Measurements from ENCODE around the gene MLLT10. TPM values are rescaled to one million over a fixed set of nuclear protein-coding genes. Genes with fewer than 3 reads are reported as not detected.

MLLT10 gene
- total RNA-seq, 1 experiment from 2014 or later = 48.4 TPM

DNA sequence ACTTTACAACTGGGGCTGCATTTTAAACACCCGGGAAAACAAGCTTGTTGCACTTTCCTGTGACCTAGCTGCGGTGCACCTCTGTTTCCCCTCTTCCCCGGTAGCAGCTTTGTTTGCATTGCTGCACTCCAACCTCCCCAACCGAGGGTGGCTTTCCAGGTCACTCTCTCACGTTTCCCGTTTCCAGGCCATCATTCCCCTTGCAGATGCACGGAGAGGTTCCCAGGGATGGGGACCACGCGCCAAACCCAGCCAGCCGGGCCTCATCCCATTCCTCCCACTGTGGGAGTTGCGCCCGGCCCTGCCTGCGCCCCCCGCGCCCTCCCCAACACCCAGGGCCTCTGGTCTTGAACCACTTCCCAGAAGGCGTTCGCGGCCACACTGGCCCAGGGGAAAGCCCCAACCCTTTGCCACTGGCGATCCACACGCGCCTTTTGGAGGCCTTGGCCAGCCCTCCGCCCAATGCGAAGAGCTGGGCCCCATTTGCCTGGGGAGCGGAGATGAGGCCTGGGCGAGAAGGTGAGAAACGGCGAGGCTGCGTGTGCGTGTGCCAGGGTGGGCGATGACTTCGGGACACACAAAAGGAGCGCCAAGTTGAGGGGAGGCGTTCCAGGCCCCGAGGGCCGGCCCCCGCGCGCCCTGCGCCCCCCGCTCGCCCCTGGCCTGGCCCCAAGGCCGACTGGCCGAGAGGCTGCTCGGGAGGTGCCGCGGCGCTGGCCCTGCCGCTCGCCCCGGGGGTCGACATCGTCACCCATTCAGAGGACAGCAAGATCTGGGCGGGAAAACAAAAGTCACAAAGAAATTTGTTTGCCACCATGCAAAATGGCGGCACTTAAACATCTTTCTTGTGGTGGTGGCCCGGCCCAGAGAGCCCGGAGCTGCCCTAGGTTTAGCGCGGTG is 24.4 kb upstream of the MLLT10 start:
- Histone ChIP-seq H3K79me2 (ENCODE audit: low read depth) (no peaks in the 10 kb centered on the region), H3K27ac (no peak overlapping the region), H3K36me3 (ENCODE audit: low read depth) (no peaks in the 10 kb centered on the region), H3K9me2 (ENCODE audit: insufficient read depth) (no peaks in the 10 kb centered on the region), H3K9me3 (ENCODE audit: insufficient read depth, low read depth) (no peaks in the 10 kb centered on the region), H2AFZ (no peak overlapping the region), H4K20me1 (ENCODE audit: insufficient read depth) (no peaks in the 10 kb centered on the region), H3K27me3 (ENCODE audit: insufficient read depth, low read depth) (no peaks in the 10 kb centered on the region), H3F3A (ENCODE audit: insufficient read depth, low read depth) (no peaks in the 10 kb centered on the region), H3K4me1 (replicated peaks; ENCODE audit: insufficient read depth) (peaks cover 6% of the 10 kb centered on the region; the same call in 1 of the 2 replicates), H3K4me2 (no peak overlapping the region), H3K4me3 (no peak overlapping the region)
- DNase-seq = no peak
- ChIA-PET POLR2A (ENCODE audit: unreplicated experiment) (no interaction called here), CTCF (no interaction called here)
- TF ChIP-seq, protein P1, sequence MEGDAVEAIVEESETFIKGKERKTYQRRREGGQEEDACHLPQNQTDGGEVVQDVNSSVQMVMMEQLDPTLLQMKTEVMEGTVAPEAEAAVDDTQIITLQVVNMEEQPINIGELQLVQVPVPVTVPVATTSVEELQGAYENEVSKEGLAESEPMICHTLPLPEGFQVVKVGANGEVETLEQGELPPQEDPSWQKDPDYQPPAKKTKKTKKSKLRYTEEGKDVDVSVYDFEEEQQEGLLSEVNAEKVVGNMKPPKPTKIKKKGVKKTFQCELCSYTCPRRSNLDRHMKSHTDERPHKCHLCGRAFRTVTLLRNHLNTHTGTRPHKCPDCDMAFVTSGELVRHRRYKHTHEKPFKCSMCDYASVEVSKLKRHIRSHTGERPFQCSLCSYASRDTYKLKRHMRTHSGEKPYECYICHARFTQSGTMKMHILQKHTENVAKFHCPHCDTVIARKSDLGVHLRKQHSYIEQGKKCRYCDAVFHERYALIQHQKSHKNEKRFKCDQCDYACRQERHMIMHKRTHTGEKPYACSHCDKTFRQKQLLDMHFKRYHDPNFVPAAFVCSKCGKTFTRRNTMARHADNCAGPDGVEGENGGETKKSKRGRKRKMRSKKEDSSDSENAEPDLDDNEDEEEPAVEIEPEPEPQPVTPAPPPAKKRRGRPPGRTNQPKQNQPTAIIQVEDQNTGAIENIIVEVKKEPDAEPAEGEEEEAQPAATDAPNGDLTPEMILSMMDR (conservative IDR thresholded peaks at IDR 0.05) = no peak
- no peak for TF ChIP-seq EZH2 (IDR thresholded peaks at IDR 0.05; ENCODE audit: low read depth)
- intact Hi-C loops (cut with micrococcal nuclease; ENCODE audit: unreplicated experiment) = loop anchor here (10.0 kb wide), 1 partner anchor 1925 kb away; the partner anchor contains the start of gene OTUD1
- BruUV-seq (replicated peaks) = no TSS peak

DNA sequence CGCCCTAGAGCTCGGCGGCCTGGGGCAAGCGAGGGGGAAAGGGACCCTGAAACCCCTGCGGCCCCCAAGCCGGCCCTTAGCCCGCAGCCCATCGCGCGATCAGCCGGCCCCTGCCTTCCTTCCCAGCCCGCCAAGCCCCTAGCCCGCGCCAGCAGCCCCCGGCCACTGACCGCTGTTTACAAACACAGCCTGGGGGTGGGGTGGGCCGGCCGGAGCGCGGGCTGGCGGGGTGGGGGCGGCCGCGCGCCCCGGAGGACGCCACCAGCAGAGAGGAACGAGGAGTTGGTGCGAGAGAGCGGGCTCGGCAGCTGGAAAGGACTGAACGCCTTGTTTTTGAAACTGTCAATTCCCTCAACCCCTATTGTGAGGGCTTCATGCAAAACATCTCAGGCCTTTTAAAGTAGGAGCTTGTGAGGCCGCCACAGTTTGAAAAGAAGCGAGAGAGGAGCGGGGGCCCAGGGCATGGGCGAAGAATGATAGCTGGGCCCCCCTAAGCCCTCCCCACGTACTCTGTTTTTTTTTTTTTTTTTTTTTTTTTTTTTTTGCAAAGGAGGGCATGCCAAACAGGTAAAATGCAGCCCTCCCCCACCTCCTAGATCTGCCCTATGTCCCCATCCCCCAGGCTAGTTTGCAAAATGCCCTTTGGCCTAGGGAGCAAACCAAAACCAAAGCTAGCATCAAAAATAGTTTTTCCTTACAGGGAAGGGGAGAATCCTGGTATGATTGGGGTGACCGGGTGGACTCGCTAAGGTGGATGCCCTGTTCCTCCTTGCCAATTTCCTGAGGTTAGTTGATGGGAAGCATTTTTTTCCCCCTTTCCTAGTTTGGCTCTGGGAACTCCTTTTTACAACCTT is 23.6 kb upstream of the MLLT10 start:
- H3K9me2 ChIP-seq (ENCODE audit: insufficient read depth) = no peaks in the 10 kb centered on the region
- H3K4me1 ChIP-seq (replicated peaks; ENCODE audit: insufficient read depth) = peaks cover 7% of the 10 kb centered on the region; the same call in 1 of the 2 replicates
- H3F3A ChIP-seq (ENCODE audit: insufficient read depth, low read depth) = no peaks in the 10 kb centered on the region
- no peak overlapping the region for H3K4me2 ChIP-seq
- no peak for DNase-seq
- no peaks in the 10 kb centered on the region for H3K79me2 ChIP-seq (ENCODE audit: low read depth)
- no peaks in the 10 kb centered on the region for H3K27me3 ChIP-seq (ENCODE audit: insufficient read depth, low read depth)
- no peaks in the 10 kb centered on the region for H4K20me1 ChIP-seq (ENCODE audit: insufficient read depth)
- no TSS peak for BruUV-seq (replicated peaks)
- no peak overlapping the region for H2AFZ ChIP-seq
- no peak overlapping the region for H3K4me3 ChIP-seq
- TF ChIP-seq, protein P1 (conservative IDR thresholded peaks at IDR 0.05) = no peak
- TF ChIP-seq EZH2 (IDR thresholded peaks at IDR 0.05; ENCODE audit: low read depth) = no peak
- H3K36me3 ChIP-seq (ENCODE audit: low read depth) = no peaks in the 10 kb centered on the region
- ChIA-PET POLR2A (ENCODE audit: unreplicated experiment) (no interaction called here), CTCF (no interaction called here)
- H3K27ac ChIP-seq = no peak overlapping the region
- no peaks in the 10 kb centered on the region for H3K9me3 ChIP-seq (ENCODE audit: insufficient read depth, low read depth)
- intact Hi-C loops (cut with micrococcal nuclease; ENCODE audit: unreplicated experiment) = loop anchor here (10.0 kb wide), 1 partner anchor 1924 kb away; the partner anchor contains the start of gene OTUD1

- no peaks in the 10 kb centered on the region for H3K9me2 ChIP-seq (ENCODE audit: insufficient read depth)
- no peaks in the 10 kb centered on the region for H3K9me3 ChIP-seq (ENCODE audit: insufficient read depth, low read depth)
- no peaks in the 10 kb centered on the region for H4K20me1 ChIP-seq (ENCODE audit: insufficient read depth)
- no TSS peak for BruUV-seq (replicated peaks)
- H3K4me1 ChIP-seq (replicated peaks; ENCODE audit: insufficient read depth) = peaks cover 8% of the 10 kb centered on the region
- no peak for DNase-seq
- no peaks in the 10 kb centered on the region for H3K36me3 ChIP-seq (ENCODE audit: low read depth)
- H3F3A ChIP-seq (ENCODE audit: insufficient read depth, low read depth) = no peaks in the 10 kb centered on the region
- POLR2A ChIA-PET (ENCODE audit: unreplicated experiment) = no interaction called here
- no peak for TF ChIP-seq EZH2 (IDR thresholded peaks at IDR 0.05; ENCODE audit: low read depth)
- TF ChIP-seq, protein P1 (conservative IDR thresholded peaks at IDR 0.05) = no peak
- H3K79me2 ChIP-seq (ENCODE audit: low read depth) = no peaks in the 10 kb centered on the region
- no peak overlapping the region for H2AFZ ChIP-seq
- CTCF ChIA-PET = no interaction called here
- no peak overlapping the region for H3K27ac ChIP-seq
- intact Hi-C loops (cut with micrococcal nuclease; ENCODE audit: unreplicated experiment) = loop anchor here (10.0 kb wide), 1 partner anchor 1924 kb away; the partner anchor contains the start of gene OTUD1
- no peak overlapping the region for H3K4me2 ChIP-seq
- no peaks in the 10 kb centered on the region for H3K27me3 ChIP-seq (ENCODE audit: insufficient read depth, low read depth)
- no peak overlapping the region for H3K4me3 ChIP-seq
These were observed 22.9 kb upstream of the MLLT10 start for GRCh38 chr10:21511095-21511570.

Data from PC-9 (cell line).